Measurements from ENCODE around the gene GTF2F2.
"Not testable (repeated sequence)": the region's sequence is repeated elsewhere in the genome, so short reads cannot be mapped to it uniquely, and the experiment has no call there.

Gene GTF2F2

GRCh38 chr13:45219123-45219891 is 99.0 kb downstream of the GTF2F2 start:
- DNase-seq, result peak; percentile 55

GRCh38 chr13:45219938-45220375 is 99.6 kb downstream of the GTF2F2 start:
- DNase-seq, result peak; percentile 79

- no peak for DNase-seq
Measured at GRCh38 chr13:45220403-45220802, 100.1 kb downstream of the GTF2F2 start.

GRCh38 chr13:45222516-45222915 is 102.2 kb downstream of the GTF2F2 start:
- no peak for DNase-seq

- DNase-seq, result no peak
Measured at GRCh38 chr13:45222919-45223318, 102.6 kb downstream of the GTF2F2 start.

- no peak for DNase-seq
Measured at GRCh38 chr13:45224176-45224575, 103.9 kb downstream of the GTF2F2 start.

GRCh38 chr13:45225370-45225769 is 105.1 kb downstream of the GTF2F2 start:
- DNase-seq, result no peak

GRCh38 chr13:45226024-45226423 is 105.7 kb downstream of the GTF2F2 start:
- DNase-seq, result no peak

GRCh38 chr13:45228002-45228401 is 107.7 kb downstream of the GTF2F2 start:
- no peak for DNase-seq

- no peak for DNase-seq
Measured at GRCh38 chr13:45229172-45229571, 108.9 kb downstream of the GTF2F2 start.

- DNase-seq, result no peak
Measured at GRCh38 chr13:45231305-45231704, 111.0 kb downstream of the GTF2F2 start.

- no peak for DNase-seq
Measured at GRCh38 chr13:45231722-45232121, 111.4 kb downstream of the GTF2F2 start.

- peak; percentile 44 for DNase-seq
Measured at GRCh38 chr13:45232591-45232990, 112.3 kb downstream of the GTF2F2 start.

GRCh38 chr13:45238945-45239795 is 118.9 kb downstream of the GTF2F2 start:
- DNase-seq, result peak; percentile 47

GRCh38 chr13:45240143-45240542 is 119.8 kb downstream of the GTF2F2 start:
- DNase-seq, result peak; percentile 40

- DNase-seq, result no peak
Measured at GRCh38 chr13:45242070-45242469, 121.8 kb downstream of the GTF2F2 start.

GRCh38 chr13:45242524-45242923 is 122.2 kb downstream of the GTF2F2 start:
- DNase-seq, result no peak

- no peak for DNase-seq
Measured at GRCh38 chr13:45243077-45243476, 122.8 kb downstream of the GTF2F2 start.

GRCh38 chr13:45244736-45245135 is 124.4 kb downstream of the GTF2F2 start:
- not testable (repeated sequence) for DNase-seq

GRCh38 chr13:45249662-45250061 is 129.4 kb downstream of the GTF2F2 start:
- DNase-seq, result no peak

- no peak for DNase-seq
Measured at GRCh38 chr13:45254396-45254795, 134.1 kb downstream of the GTF2F2 start.

GRCh38 chr13:45255247-45255987 is 135.1 kb downstream of the GTF2F2 start:
- no peak for DNase-seq

GRCh38 chr13:45256254-45256653 is 135.9 kb downstream of the GTF2F2 start:
- no peak for DNase-seq

Measured in suppressor macrophage treated with lipopolysaccharide for 4 hours (primary cell).